Measurements from ENCODE around the gene CRIP2. TPM values are rescaled to one million over a fixed set of nuclear protein-coding genes. Genes with fewer than 3 reads are reported as not detected.

The CRIP2 gene
- total and polyA plus RNA-seq, 2 of the 13 experiments (the other 11 are each of a cell fraction or from before 2014, with no cell fraction given), result 31.6 to 37.9 TPM

DNA sequence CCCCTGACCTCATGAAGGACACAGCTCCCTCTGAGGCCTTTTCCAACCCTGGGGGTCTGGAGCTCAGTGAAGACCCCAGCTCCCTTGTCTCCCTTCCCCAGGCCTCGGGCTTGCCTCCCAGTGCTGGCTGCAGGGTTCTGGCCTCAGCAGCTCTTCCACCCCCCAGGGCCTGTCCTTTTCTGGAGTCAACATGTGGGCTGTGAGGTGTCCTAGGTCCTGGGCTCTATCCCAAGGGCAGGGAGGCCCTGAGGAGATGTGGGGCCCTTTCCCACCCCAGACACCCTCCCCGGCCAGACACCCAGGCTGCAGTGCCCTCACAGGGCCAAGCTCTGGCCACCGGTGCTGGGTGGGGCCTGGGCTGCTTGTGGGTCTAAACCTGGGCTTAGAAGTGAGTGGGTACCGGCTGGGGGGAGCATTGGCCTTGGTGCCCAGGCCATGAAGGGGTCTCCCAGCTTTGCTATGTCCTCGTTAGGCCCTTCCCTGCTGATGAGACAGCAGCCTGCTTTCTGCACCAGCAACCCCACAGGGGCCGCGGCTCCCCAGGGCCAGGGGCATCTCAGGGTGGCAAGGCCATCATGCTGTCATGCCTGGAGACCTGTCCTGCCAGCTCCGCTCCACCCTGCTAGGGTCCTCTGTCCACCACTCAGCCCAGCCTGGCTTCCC lies 2.7 kb upstream of the CRIP2 start (continued):
- no peak for TF ChIP-seq SPEN (CRISPR knock-in tag; IDR thresholded peaks at IDR 0.05; ENCODE audit: low read depth)
- TF ChIP-seq SNAPC5 (CRISPR knock-in tag; IDR thresholded peaks at IDR 0.05; ENCODE audit: borderline replicate concordance), result no peak
- no peak for TF ChIP-seq ZNF564 (CRISPR knock-in tag; IDR thresholded peaks at IDR 0.05)
- TF ChIP-seq ZNF724P (CRISPR knock-in tag; IDR thresholded peaks at IDR 0.05; ENCODE audit: borderline replicate concordance), result no peak
- no peak for TF ChIP-seq TCF7L2 (IDR thresholded peaks at IDR 0.05; ENCODE audit: low read depth, low read length)
- TF ChIP-seq LBX2 (CRISPR knock-in tag; IDR thresholded peaks at IDR 0.05; ENCODE audit: borderline replicate concordance), result no peak
- no peak for TF ChIP-seq BHLHE40 (IDR thresholded peaks at IDR 0.05; ENCODE audit: low read length)
- TF ChIP-seq AGO2 (optimal IDR thresholded peaks at IDR 0.05; ENCODE audit: low read depth, low read length), result peak; percentile 57
- TF ChIP-seq, protein P1, sequence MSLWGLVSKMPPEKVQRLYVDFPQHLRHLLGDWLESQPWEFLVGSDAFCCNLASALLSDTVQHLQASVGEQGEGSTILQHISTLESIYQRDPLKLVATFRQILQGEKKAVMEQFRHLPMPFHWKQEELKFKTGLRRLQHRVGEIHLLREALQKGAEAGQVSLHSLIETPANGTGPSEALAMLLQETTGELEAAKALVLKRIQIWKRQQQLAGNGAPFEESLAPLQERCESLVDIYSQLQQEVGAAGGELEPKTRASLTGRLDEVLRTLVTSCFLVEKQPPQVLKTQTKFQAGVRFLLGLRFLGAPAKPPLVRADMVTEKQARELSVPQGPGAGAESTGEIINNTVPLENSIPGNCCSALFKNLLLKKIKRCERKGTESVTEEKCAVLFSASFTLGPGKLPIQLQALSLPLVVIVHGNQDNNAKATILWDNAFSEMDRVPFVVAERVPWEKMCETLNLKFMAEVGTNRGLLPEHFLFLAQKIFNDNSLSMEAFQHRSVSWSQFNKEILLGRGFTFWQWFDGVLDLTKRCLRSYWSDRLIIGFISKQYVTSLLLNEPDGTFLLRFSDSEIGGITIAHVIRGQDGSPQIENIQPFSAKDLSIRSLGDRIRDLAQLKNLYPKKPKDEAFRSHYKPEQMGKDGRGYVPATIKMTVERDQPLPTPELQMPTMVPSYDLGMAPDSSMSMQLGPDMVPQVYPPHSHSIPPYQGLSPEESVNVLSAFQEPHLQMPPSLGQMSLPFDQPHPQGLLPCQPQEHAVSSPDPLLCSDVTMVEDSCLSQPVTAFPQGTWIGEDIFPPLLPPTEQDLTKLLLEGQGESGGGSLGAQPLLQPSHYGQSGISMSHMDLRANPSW (CRISPR knock-in tag; IDR thresholded peaks at IDR 0.05; ENCODE audit: borderline replicate concordance), result no peak
- TF ChIP-seq ZNF747 (CRISPR knock-in tag; IDR thresholded peaks at IDR 0.05; ENCODE audit: borderline replicate concordance), result no peak
- TF ChIP-seq SRSF9 (IDR thresholded peaks at IDR 0.05; ENCODE audit: borderline replicate concordance, insufficient read depth, low read depth, low read length, poor library complexity, severe bottlenecking), result no peak
- TF ChIP-seq ZSCAN25 (CRISPR knock-in tag; IDR thresholded peaks at IDR 0.05), result no peak

Data from HepG2 (cell line).